Neural progenitor cell (in vitro differentiated cells): ENCODE results near the gene CCNG2.

Source experiments
- CTCF ChIP-seq: fragments of 200-600 bp; sonication (generic); IDR thresholded peaks from 2 replicates; pipeline ENCODE4 v1.5.1; 2017; ENCODE audit warnings: antibody characterized with exemption, mild to moderate bottlenecking
- EZH2 ChIP-seq: fragments of 200-600 bp; sonication (generic); IDR thresholded peaks from 2 replicates; pipeline ENCODE4 v1.6.1; 2017; ENCODE audit warnings: antibody characterized with exemption, mild to moderate bottlenecking, moderate library complexity
- EZH2phosphoT487 ChIP-seq: fragments of 200-600 bp; sonication (generic); IDR thresholded peaks from 2 replicates; pipeline ENCODE4 v1.6.1; 2017; ENCODE audit warnings: antibody characterized with exemption

- TF ChIP-seq CTCF (no peak), EZH2phosphoT487 (no peak), EZH2 (no peak)
These were observed 34.4 kb upstream of the CCNG2 start for GRCh38 chr4:77122656-77123055.
